CD4-positive, alpha-beta memory T cell (primary cell): ENCODE measurements around the gene TIMM29. TPM values are rescaled to one million over a fixed set of nuclear protein-coding genes. Genes with fewer than 3 reads are reported as not detected.

ENCODE experiments used
- CTCF ChIA-PET: fragments of 350-600 bp; sonication (Branson Sonifier 250); formaldehyde crosslinking; loops from one replicate; lab custom pipeline; 2021; ENCODE audit warnings: inconsistent platforms; ENCODE audit not compliant: partially characterized antibody; lab: Charles Lee
- POLR2A ChIA-PET: fragments of 350-600 bp; sonication (Branson Sonifier 250); formaldehyde crosslinking; loops from one replicate; lab custom pipeline; 2021; ENCODE audit not compliant: partially characterized antibody; lab: Charles Lee
- DNase-seq, 5 donors: peaks; one replicate each; pipeline versions ENCODE4 v3.0.0 to v3.0.0-alpha.2; 2020 to 2022; ENCODE audit warnings: mixed read lengths in 1 of 5
- H3K27ac ChIP-seq: one replicate; pipeline ENCODE4 v1.7.0; 2013; ENCODE audit warnings: low read depth, low read length
- H3K27me3 ChIP-seq: 2 replicates; pipeline ENCODE4 v1.7.0; 2013; ENCODE audit warnings: mild to moderate bottlenecking, low read length, moderate library complexity; ENCODE audit not compliant: insufficient read depth
- H3K36me3 ChIP-seq: 2 replicates; pipeline ENCODE4 v1.7.0; 2013; ENCODE audit warnings: mild to moderate bottlenecking, low read length, moderate library complexity; ENCODE audit not compliant: insufficient read depth
- H3K4me1 ChIP-seq: 2 replicates; pipeline ENCODE4 v1.7.0; 2013; ENCODE audit warnings: mild to moderate bottlenecking, low read length, moderate library complexity; ENCODE audit not compliant: insufficient read depth
- H3K4me3 ChIP-seq, 2 donors: one replicate each; pipeline ENCODE4 v1.7.0; 2013; ENCODE audit warnings: low read length in 2 of 2, mild to moderate bottlenecking in 1 of 2
- H3K9me3 ChIP-seq, 2 donors: one replicate each; pipeline ENCODE4 v1.7.0; 2013; ENCODE audit warnings: low read length in 2 of 2, control low read depth in 1 of 2; ENCODE audit not compliant: control insufficient read depth in 1 of 2
- H3K27ac Mint-ChIP-seq, 7 donors: one replicate each; pipeline ENCODE4 v1.8.0; 2020 to 2021; ENCODE audit warnings: mixed read lengths in 7 of 7, mild to moderate bottlenecking in 6 of 7, inconsistent platforms in 3 of 7, moderate library complexity in 3 of 7
- H3K27me3 Mint-ChIP-seq, 2 donors: one replicate each; pipeline ENCODE4 v1.8.0; 2020 to 2021; ENCODE audit warnings: mixed read lengths in 2 of 2
- H3K36me3 Mint-ChIP-seq, 2 donors: one replicate each; pipeline ENCODE4 v1.8.0; 2020 to 2021; ENCODE audit warnings: mixed read lengths in 2 of 2, inconsistent platforms in 1 of 2, mild to moderate bottlenecking in 1 of 2
- H3K4me1 Mint-ChIP-seq, 4 donors: one replicate each; pipeline ENCODE4 v1.8.0; 2020 to 2021; ENCODE audit warnings: mixed read lengths in 4 of 4, mild to moderate bottlenecking in 1 of 4
- H3K4me3 Mint-ChIP-seq, 8 donors: one replicate each; pipeline ENCODE4 v1.8.0; 2020 to 2021; ENCODE audit warnings: mixed read lengths in 8 of 8, mild to moderate bottlenecking in 7 of 8, moderate library complexity in 6 of 8, inconsistent platforms in 3 of 8
- H3K9me3 Mint-ChIP-seq, 8 donors: one replicate each; pipeline ENCODE4 v1.8.0; 2020 to 2021; ENCODE audit warnings: mixed read lengths in 8 of 8, mild to moderate bottlenecking in 5 of 8, inconsistent platforms in 3 of 8, moderate library complexity in 1 of 8
- intact Hi-C: fragments of 100-400 bp; cut with micrococcal nuclease; formaldehyde crosslinking; loops from one replicate; pipeline ENCODE4 v1.15.1; 2023
- polyA plus RNA-seq, 2 donors: library from polyadenylated mRNA; unstranded; fragments of 300-500 nt; fragmentation: Illumina TruSeq; gene quantifications; one replicate each; pipeline ENCODE4 v1.2.3, GENCODE V29; 2021
- total RNA-seq, 2 experiments: library from RNA; stranded (reverse); gene quantifications; one replicate each; pipeline ENCODE4 v1.2.3, GENCODE V29; 2021

The TIMM29 gene
- total RNA-seq: 10 to 100 TPM; 39.6 to 40.9 TPM
- polyA plus RNA-seq: 10 to 100 TPM; 17.7 to 34.6 TPM

GRCh38 chr19:10928563-10929401 is at the start of gene TIMM29, which contains the start of gene YIPF2:
TIMM29 (plus strand) TSS chr19:10928811; CDS start chr19:10928823, 12 bp downstream.
YIPF2 (minus strand) TSS chr19:10928639; CDS start chr19:10928410, 229 bp downstream.
- CTCF ChIA-PET: interaction anchor here (2.1 kb wide), 1 partner anchor 64 kb away, joined by 8 read pairs; no protein-coding TSS in a partner anchor

GRCh38 chr19:10881403-10882107 is 47.1 kb upstream of the TIMM29 start:
- no peaks in the 10 kb centered on the region for H3K36me3 Mint-ChIP-seq
- H3K4me3 ChIP-seq: no peak overlapping the region
- H3K9me3 ChIP-seq: no peaks in the 10 kb centered on the region
- no peak overlapping the region for H3K27ac ChIP-seq
- H3K4me3 Mint-ChIP-seq: no peak overlapping the region
- intact Hi-C loops: no loop called here
- CTCF ChIA-PET: interaction anchor here (0.7 to 1.7 kb wide), 2 partner anchors 9 to 11 kb away, joined by 3 to 6 read pairs; no protein-coding TSS in a partner anchor
- peaks cover 8 to 22% (median 18%) of the 10 kb centered on the region in 4 donors for H3K4me1 Mint-ChIP-seq
- peaks cover 14% of the 10 kb centered on the region for H3K4me1 ChIP-seq
- DNase-seq: no peak
- H3K27me3 ChIP-seq: no peaks in the 10 kb centered on the region
- no peaks in the 10 kb centered on the region for H3K36me3 ChIP-seq
- no peaks in the 10 kb centered on the region for H3K27me3 Mint-ChIP-seq
- POLR2A ChIA-PET: no interaction called here
- no peak overlapping the region for H3K27ac Mint-ChIP-seq
- H3K9me3 Mint-ChIP-seq: no peaks in the 10 kb centered on the region

More at GRCh38 chr19:10928563-10929401, at the start of gene TIMM29, which contains the start of gene YIPF2:
- Mint-ChIP-seq H3K27ac (peak within 1 kb of the TSS; percentile 88 to 95 (median 90)), H3K9me3 (no peaks in the 10 kb centered on the region), H3K4me3 (peak within 1 kb of the TSS; percentile 88 to 96 (median 90)), H3K36me3 (peaks cover 3 to 26% of the 10 kb centered on the region in 2 donors), H3K4me1 (peaks cover 8 to 38% (median 19%) of the 10 kb centered on the region in 4 donors), H3K27me3 (no peaks in the 10 kb centered on the region)
- Histone ChIP-seq H3K4me3 (peak within 1 kb of the TSS; percentile 52 to 80), H3K36me3 (peaks cover 6% of the 10 kb centered on the region), H3K27me3 (no peaks in the 10 kb centered on the region), H3K4me1 (peaks cover 28% of the 10 kb centered on the region), H3K9me3 (no peaks in the 10 kb centered on the region), H3K27ac (peak within 1 kb of the TSS; percentile 57)
- POLR2A ChIA-PET: interaction anchor here (1.5 kb wide), 1 partner anchor 32 kb away, joined by 4 read pairs; the partner anchor contains the start of gene SMARCA4
- peak; percentile 89 to 95 (median 90) for DNase-seq
- intact Hi-C loops: loop anchor here (1.0 to 5.0 kb wide), 2 partner anchors 34 to 57 kb away; partner anchors contain the start of genes CARM1 and SMARCA4

- ChIA-PET CTCF (interaction anchor here (1.7 kb wide), 1 partner anchor 9 kb away, joined by 6 read pairs; no protein-coding TSS in a partner anchor), POLR2A (no interaction called here)
- H3K9me3 Mint-ChIP-seq: no peaks in the 10 kb centered on the region
- intact Hi-C loops: no loop called here
- H3K4me3 ChIP-seq: no peak overlapping the region
- no peaks in the 10 kb centered on the region for H3K36me3 ChIP-seq
- H3K9me3 ChIP-seq: no peaks in the 10 kb centered on the region
- H3K36me3 Mint-ChIP-seq: no peaks in the 10 kb centered on the region
- no peak for DNase-seq
- H3K4me3 Mint-ChIP-seq: no peak overlapping the region
- peaks cover 12% of the 10 kb centered on the region for H3K4me1 ChIP-seq
- no peaks in the 10 kb centered on the region for H3K27me3 ChIP-seq
- no peak overlapping the region for H3K27ac Mint-ChIP-seq
- H3K27me3 Mint-ChIP-seq: no peaks in the 10 kb centered on the region
- H3K27ac ChIP-seq: no peak overlapping the region
- peaks cover 8 to 26% (median 17%) of the 10 kb centered on the region in 4 donors for H3K4me1 Mint-ChIP-seq
Observed at GRCh38 chr19:10882108-10882457, 46.5 kb upstream of the TIMM29 start.

GRCh38 chr19:10884274-10884673 is 44.3 kb upstream of the TIMM29 start:
- H3K27ac ChIP-seq: no peak overlapping the region
- intact Hi-C loops: no loop called here
- Mint-ChIP-seq H3K27ac (peak overlapping the region in 1 of 7 donors; percentile 63), H3K9me3 (no peaks in the 10 kb centered on the region), H3K4me3 (no peak overlapping the region), H3K27me3 (no peaks in the 10 kb centered on the region), H3K36me3 (no peaks in the 10 kb centered on the region), H3K4me1 (peaks cover 1 to 12% (median 4%) of the 10 kb centered on the region in 4 donors)
- POLR2A ChIA-PET: no interaction called here
- no peak for DNase-seq
- H3K4me1 ChIP-seq: peaks cover 8% of the 10 kb centered on the region
- H3K36me3 ChIP-seq: no peaks in the 10 kb centered on the region
- H3K27me3 ChIP-seq: no peaks in the 10 kb centered on the region
- H3K9me3 ChIP-seq: no peaks in the 10 kb centered on the region
- CTCF ChIA-PET: no interaction called here
- H3K4me3 ChIP-seq: no peak overlapping the region

DNA sequence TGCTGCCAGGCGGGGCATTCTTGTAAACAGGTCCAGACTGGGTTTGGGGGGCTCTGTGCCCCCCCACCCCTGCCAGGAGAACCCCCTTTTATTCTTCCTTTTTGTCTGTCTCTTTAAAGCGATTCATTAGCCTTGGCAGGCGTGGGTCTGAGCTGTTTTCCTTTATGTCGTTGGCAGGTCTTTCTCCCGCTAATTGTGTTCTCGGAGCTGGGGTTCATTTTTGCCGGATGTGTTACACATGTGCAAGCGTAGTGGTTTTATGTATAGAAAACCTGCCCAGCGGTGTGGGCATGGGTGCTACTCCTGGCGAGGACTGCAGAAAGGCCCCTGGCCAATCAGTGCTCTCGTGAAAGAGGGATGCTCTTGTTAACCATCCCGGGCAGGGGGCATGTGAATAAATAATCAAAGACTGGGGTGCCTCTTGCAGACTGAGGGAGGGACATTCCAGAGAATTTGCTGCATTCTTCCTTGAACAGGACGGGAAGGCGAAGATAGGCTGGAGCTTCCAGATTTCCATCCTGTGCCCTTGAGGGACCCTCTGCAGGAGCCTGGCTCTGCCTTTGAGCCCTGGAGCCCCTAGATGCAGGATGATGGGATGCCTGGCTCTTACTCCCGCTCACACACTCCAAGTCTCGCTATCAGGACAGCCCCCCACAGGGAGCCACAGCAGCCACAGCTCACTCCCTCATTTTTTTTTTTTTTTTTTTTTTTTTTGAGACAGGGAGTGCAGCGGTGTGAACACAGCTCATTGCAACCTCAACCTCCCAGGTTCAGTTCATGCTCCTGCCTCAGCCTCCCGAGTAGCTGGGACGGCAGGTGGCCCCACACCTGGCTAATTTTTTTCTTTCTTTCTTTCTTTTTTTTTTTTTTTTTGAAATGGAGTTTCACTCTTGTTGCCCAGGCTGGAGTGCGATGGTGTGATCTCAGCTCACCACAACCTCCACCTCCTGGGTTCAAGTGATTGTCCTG is 43.1 kb upstream of the TIMM29 start:
- Histone ChIP-seq H3K9me3 (no peaks in the 10 kb centered on the region), H3K27me3 (no peaks in the 10 kb centered on the region), H3K36me3 (no peaks in the 10 kb centered on the region), H3K4me3 (no peak overlapping the region), H3K27ac (no peak overlapping the region), H3K4me1 (no peaks in the 10 kb centered on the region)
- Mint-ChIP-seq H3K36me3 (no peaks in the 10 kb centered on the region), H3K9me3 (no peaks in the 10 kb centered on the region), H3K4me1 (peaks cover 0 to 5% (median 0%) of the 10 kb centered on the region in 4 donors), H3K27ac (no peak overlapping the region), H3K4me3 (no peak overlapping the region), H3K27me3 (no peaks in the 10 kb centered on the region)
- CTCF ChIA-PET: interaction anchor here (0.6 to 1.3 kb wide), 2 partner anchors 31 to 155 kb away, joined by 3 to 4 read pairs; no protein-coding TSS in a partner anchor
- intact Hi-C loops: no loop called here
- DNase-seq: no peak
- POLR2A ChIA-PET: interaction anchor here (0.7 kb wide), 1 partner anchor 277 kb away, joined by 3 read pairs; no protein-coding TSS in a partner anchor

- Mint-ChIP-seq H3K27me3 (no peaks in the 10 kb centered on the region), H3K36me3 (no peaks in the 10 kb centered on the region), H3K9me3 (no peaks in the 10 kb centered on the region), H3K4me3 (no peak overlapping the region), H3K4me1 (peaks cover 0 to 5% (median 3%) of the 10 kb centered on the region in 4 donors), H3K27ac (peak overlapping the region in 1 of 7 donors; percentile 59)
- CTCF ChIA-PET: interaction anchor here (2.2 kb wide), 1 partner anchor 24 kb away, joined by 7 read pairs; no protein-coding TSS in a partner anchor
- H3K4me3 ChIP-seq: no peak overlapping the region
- H3K36me3 ChIP-seq: no peaks in the 10 kb centered on the region
- no peaks in the 10 kb centered on the region for H3K4me1 ChIP-seq
- DNase-seq: no peak
- H3K27me3 ChIP-seq: no peaks in the 10 kb centered on the region
- POLR2A ChIA-PET: no interaction called here
- intact Hi-C loops: no loop called here
- no peak overlapping the region for H3K27ac ChIP-seq
- H3K9me3 ChIP-seq: no peaks in the 10 kb centered on the region
Observed at GRCh38 chr19:10887616-10888367, 40.8 kb upstream of the TIMM29 start.
